ENCODE measurements around the gene UBE2H.
"Not testable (repeated sequence)": the region's sequence is repeated elsewhere in the genome, so short reads cannot be mapped to it uniquely, and the experiment has no call there.

Gene UBE2H

DNA sequence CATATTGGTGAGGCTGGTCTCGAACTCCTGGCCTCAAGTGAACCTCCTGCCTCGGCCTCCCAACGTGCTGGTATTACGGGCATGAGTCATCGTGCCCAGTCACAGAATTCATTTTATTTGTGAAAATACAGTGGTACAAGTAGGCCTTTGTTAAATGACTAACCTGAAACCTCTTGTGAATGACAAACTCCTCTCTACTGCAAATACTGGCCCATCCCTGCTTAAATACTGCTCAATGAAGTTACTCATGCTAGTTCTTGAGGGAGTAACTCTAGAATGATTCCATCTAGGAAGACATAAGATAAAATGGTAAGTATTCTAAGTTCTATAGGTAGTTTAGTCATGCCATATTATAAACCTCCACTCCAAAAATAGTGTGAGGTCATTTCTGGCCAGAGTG lies 80.7 kb downstream of the UBE2H start:
- peak; percentile 22 for DNase-seq (ENCODE audit: low spot score)

DNA sequence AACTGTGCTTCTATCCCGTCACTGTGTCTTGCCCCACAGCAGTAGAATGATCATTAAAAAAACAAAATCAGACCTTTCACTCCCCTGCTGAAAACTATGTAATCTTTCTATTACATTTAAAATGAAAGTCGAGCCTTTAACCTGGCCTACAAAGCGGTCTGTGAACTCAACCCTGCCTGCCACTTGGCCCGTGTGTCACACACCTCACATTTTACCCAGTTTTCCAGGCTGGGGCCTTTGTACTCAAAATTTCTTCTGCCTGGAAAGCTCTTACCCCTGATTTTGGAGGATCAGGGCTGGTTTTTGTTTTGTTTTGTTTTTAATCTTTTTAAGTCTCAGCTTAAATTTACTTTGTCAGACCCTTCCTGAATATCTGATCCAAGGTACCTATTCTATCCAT lies 82.1 kb downstream of the UBE2H start:
- no peak for DNase-seq (ENCODE audit: low spot score)

DNA sequence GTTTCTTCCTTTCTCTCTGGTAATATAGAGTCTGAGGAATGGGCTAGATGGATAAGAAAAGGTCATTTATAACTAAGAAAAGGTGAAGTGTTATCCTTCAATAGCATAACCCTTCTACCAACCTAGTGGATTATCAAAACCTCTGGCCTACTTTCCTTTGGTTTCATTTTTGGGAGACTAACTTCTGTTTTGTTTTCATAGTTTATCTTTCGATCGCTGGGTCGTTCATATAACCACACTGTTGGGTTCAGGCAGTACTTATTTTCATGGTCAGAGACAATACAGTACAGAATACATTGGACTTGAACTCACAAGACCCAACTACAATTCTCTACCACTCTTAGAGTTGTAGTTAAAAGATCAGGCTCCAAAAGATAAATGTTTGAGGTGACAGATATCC lies 86.5 kb downstream of the UBE2H start:
- no peak for DNase-seq (ENCODE audit: low spot score)

DNA sequence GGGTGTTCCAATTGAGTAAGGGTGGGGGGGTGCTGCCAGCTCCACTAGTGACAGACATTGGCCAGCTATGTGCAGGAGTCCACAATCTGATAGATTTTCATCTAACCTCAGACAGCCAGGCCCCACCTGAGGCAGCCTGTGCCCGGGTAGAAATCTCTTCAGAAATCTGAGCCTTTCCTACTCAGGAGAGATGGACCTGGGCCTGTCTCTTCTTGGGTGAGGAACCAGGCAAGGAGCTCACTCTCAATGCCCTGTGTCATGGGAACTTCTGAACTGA lies 86.9 kb downstream of the UBE2H start:
- DNase-seq (ENCODE audit: low spot score): no peak

DNA sequence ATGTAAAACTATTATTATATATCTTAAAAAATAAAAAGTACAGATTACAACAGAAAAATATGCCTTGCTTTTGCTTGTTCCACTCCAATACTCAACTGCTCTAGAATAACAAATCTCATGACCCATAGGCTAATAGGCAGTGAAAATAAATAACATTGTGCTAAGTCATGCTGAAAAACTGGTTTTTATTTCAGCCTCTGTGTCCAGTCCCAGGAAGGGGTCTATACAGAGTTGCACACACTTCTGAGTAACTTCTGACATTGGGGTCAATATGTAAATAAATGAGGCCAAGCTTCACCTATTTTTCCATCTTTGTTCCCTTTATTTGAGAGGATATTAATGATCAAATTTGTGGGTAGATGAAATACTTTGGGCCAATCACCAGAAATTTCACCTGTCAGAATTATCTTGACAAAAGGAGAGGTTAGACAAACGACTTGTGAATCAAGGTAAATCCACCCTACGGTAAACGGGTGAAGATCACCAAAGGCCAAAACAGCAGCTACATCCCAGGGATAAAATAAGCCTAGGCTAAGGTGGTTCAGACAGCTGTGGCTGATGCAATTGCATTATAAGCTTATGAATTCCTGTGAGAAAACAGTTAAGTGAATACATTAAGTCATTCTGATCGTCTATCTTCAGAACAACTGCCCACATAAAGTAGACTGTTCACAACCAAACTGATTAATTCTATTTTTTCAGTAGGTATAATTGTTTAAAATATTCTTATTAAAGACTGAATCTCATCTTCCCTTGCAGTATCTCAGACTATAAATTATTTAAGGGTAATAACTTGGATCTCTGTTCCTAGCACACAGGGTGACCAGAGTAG lies 87.5 kb downstream of the UBE2H start:
- no peak for DNase-seq (ENCODE audit: low spot score)

DNA sequence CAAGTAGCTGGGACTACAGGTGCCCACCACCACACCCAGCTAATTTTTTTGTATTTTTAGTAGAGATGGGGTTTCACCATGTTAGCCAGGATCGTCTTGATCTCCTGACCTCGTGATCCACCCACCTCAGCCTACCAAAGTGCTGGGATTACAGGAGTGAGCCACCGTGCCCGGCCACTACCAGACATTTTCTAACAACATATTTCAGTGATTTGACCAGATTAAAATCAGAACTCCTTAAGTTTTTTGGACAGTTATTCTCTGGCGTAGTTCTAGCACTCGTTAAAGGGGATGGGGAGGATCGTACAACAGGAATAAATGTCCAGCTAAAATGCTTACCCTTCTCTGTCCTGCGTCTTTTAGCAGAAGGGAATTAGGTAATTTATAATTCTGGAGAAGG lies 88.1 kb downstream of the UBE2H start:
- DNase-seq (ENCODE audit: low spot score): not testable (repeated sequence)

DNA sequence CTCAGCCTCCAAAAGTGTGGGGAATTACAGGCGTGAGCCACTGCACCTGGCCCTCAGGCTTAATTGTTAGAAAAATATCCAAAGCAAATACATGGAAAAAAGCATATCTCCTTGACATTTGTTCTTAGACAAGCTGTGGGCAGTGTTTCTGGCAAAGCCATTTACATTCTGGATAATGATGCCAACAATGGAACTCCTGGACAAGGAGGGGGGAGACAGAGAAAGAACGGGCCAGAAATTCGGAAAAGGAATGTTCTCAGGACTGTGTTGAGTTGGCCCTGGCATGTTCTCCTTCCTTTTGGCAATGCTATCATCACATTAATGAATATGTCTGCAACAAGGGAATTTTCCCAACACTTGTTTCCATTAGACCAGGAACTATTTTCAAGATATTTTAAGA lies 88.7 kb downstream of the UBE2H start:
- DNase-seq (ENCODE audit: low spot score): no peak

DNA sequence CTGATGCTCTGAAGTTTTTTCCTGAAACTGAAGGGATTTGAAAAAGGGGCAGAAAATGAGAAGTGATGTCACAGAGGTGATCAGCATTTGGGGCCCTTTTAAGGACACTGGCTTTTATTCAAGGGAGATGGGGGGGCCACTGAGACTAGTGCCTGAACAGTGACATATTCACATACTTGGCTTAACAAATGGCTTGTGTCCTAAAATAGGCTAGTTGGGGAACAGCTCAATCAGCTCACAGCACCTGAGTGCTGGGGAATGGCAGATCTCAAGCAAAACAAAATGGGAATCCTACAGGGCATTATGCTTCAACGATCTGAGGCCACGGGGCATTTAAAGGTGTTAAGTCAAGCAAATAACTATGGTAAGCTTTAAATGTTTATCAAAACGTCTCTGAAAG lies 90.1 kb downstream of the UBE2H start:
- no peak for DNase-seq (ENCODE audit: low spot score)

DNA sequence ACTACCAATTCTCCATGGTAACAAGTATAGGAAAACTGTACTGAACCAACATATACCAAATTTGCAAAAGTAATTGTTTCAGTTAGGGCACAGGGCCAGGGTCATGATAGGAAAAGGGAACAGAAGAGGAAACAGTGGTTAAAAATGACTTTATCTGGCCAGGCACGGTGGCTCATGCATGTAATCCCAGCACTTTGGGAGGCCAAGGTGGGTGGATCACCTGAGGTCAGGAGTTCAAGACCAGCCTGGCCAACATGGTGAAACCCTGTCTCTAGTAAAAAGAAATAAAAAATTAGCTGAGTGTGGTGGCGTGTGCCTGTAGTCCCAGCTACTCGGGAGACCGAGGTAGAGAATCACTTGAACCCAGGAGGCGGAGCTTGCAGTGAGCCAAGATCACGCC lies 92.0 kb downstream of the UBE2H start:
- not testable (repeated sequence) for DNase-seq (ENCODE audit: low spot score)

DNA sequence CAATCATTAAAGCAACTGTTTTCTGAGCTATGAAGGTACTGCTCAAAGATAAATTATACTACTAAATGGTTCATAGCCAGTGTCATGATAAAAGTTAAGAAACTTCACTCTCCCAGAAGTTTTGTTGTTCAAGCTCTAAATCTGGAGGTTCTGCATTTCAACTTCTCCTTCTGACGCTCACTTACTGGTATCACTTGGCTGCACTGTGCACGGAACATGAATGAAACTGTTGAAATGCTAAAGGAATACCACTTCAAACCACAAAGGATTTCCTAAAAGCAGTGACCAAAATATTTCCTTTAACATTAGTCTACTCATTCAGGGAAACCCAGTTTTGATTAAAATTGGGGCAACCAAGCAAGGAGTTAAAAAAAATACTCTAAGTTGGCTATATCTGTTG lies 93.6 kb downstream of the UBE2H start:
- DNase-seq (ENCODE audit: low spot score): no peak

DNA sequence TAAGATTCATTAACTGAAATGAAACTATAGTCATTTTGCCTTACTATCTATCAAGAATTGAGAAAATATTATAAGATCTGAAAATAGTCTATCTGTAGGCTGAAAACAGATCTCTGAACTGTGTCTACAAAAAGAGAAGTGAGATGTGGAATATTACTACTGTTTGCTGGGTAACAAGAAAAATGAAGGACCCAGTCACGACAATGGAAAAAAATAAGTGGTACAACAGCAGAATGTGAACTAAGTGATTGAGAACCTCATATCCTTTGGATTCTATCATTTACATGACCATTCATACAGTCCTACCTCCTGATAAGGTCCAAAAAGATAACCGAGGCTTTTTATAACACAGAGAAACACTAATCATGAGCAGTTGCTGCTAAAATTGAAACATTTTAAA lies 94.3 kb downstream of the UBE2H start:
- DNase-seq (ENCODE audit: low spot score): no peak

DNA sequence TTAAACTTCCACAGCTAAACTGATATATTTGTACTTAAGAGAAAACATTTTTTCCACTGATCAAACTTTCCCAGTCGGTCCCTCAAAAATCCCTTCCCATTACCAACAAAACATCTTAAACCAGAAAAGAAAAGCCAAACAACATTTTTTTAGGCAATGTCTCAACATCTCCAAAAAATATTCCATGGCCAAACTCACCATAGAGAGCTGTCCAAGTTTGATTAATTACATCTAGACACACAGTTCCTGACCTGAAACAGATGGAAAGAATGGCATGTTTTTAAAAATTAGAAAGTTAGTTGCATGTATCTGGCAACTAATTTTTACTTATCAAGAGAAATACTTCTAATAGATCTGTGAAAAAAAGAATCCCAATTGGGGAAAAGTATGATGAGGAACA lies 95.4 kb downstream of the UBE2H start:
- DNase-seq (ENCODE audit: low spot score): no peak

DNA sequence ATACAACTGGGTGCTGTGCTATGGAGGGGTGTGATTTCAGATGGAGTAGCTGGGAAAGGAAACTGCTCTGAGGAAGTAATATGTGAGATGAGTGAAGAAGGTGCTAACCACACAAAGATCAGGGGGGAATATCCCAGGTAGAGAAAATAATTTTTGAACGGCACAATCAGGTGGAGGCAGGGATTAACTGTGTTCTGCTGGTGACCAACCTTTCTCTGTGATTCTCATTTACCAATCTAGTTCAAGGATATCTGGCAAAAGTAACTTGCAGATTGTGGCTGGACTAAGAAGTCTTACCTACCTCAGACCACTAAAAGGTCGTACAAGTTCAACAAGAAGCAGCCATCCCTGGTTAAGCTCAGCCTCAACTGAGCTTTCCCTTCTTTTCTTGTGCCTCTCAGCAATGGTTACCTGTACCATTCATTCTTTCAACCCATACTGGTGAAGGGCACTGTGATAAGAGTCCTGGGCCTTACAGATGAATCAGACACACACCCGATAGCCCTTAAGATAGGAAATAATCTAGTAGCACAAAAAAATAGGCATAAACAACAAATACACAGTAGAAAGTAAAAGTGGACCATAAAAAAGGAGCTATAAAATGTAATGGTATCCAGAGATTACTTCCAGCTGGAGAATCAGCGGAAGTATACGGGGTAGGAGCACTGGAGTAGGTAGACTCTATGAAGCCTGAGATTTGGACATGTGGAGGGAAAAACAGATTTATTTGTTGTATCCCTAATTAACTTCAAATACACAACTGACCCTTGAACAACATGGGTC lies 96.6 kb downstream of the UBE2H start:
- no peak for DNase-seq (ENCODE audit: low spot score)

DNA sequence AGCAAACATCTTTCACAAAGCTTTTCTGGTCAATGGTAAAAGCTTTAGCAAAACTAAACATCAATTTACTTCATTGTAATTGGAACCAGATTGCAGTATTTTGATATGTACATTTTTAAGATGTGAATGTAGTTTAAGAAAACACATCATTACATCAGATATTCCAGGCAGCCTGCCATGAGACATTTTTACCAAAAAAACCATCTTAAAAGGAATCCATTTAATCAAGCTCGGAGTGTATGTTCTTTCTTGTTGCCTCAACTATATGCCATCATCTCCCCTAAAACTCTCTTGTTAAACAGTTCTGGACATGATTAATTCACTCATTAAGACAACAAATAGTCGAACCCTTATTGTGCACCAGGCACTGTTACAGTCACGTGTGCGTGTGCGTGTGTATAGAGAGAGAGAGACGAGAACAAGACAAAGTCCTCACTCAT lies 97.5 kb downstream of the UBE2H start:
- no peak for DNase-seq (ENCODE audit: low spot score)

DNA sequence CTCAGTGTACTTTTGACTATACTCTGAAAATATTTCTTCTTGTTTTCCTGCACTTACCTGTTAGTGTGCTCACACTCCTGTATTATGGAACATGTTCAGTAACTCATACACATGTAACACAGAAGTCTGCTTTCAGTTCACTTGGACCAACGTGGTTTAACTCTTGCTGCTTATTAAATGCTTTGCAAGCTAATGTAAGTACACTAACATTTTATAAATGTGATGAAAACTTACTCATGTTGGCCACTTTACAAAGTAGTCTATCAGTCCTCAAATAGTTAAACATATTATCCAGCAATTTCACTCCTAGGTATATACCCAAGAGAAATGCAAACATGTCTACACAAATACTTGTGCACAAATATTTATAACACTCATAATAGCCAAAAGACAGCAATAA lies 98.4 kb downstream of the UBE2H start:
- DNase-seq (ENCODE audit: low spot score): no peak

DNA sequence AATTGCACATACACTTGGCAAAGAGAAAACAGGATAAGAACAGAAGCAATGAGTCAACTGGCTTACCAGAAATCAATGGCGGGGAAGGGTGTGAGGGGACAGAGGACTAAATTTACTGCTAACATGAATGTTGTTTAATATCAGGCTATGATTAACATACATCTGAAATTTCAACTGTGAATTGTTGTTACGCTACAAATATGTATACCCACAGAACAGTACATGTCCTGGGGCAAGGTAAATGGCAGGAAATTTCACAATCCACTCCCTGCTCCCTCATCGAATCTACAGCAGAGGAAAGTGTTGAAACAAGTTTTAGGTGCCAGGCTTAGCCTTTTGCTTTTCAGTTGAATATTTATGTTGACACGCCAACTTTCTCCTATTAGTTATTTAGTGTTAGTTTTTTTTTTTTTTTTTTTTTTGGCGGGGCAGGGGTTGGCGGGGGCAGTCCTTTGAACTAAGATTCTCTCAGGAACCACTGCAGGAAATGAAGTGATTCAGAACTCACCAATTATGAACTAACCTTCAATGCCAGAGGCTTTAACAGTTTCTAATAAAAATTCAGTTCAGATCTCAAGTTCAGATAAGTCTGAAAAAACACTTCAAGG lies 99.0 kb downstream of the UBE2H start:
- DNase-seq (ENCODE audit: low spot score): no peak

DNA sequence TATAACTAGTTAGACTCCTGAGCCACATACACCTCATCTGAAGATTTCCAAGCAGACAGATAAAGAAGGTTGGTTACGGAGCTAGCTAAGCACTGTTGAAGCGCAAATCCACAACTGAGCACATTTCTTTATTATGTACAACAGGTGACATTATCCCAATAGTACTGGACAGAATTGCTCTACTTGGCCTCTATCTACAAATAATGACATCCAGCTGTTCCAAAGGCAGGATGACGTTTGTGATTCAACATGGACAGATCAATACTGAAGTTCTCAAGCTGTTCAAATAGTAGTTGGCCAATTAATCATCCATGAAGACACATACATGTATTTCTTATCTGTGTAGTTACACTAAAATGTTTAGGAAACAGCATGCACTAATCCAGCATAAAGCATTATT lies 101.0 kb downstream of the UBE2H start:
- DNase-seq (ENCODE audit: low spot score): no peak

DNA sequence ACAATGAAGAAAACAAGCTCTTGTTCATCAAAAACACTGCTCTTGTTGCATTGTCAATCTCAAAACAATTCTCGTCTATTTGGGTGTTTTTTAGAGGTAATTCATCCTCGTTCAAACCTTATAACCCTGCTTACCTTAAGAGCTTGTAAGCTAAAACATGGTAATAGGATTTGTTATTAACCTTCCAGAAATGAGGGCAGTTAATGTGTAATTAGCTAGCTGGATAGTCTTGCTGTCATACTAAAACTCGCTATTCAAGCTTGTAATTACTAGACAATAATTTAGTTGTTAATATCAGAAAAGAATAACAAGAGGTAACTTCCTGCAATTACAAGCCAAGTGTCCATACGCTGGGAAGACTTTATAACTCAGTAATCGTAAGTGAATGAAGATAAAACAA lies 101.6 kb downstream of the UBE2H start:
- DNase-seq (ENCODE audit: low spot score): no peak

DNA sequence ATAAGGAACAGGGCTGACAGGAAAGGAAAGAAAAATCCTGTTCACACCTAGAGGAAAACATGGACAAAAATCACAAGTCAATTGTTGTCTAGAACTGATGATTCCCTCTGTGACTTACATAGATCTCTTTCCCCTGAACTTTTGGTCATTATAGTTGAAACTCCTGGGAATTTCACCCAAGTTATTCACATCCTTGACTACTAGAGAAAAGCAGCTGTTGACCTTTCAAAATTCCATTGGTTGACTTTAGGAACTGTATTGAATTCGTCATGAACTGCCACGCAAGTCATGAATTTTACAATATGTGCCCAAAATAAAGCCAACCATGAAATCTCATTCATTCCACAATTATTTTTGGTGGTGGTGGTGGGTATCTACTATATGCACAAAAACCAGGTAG lies 104.3 kb downstream of the UBE2H start:
- no peak for DNase-seq (ENCODE audit: low spot score)

DNA sequence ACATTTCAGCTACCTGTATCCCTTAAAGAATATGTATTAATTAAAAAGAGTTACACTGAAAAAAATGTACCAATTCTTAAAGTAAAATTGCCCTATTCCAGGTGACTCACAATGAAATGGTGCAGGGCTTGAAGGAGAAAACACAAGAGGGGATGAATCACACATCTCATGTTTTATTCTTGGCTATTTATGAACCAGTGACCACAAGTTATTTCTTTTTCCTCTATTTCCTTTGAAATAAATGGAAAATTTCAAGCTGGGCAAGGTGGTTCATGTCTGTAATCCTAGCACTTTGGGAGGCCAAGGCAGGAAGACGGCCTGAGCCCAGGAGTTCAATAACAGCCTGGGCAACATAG lies 106.8 kb downstream of the UBE2H start:
- DNase-seq (ENCODE audit: low spot score): peak; percentile 54

DNA sequence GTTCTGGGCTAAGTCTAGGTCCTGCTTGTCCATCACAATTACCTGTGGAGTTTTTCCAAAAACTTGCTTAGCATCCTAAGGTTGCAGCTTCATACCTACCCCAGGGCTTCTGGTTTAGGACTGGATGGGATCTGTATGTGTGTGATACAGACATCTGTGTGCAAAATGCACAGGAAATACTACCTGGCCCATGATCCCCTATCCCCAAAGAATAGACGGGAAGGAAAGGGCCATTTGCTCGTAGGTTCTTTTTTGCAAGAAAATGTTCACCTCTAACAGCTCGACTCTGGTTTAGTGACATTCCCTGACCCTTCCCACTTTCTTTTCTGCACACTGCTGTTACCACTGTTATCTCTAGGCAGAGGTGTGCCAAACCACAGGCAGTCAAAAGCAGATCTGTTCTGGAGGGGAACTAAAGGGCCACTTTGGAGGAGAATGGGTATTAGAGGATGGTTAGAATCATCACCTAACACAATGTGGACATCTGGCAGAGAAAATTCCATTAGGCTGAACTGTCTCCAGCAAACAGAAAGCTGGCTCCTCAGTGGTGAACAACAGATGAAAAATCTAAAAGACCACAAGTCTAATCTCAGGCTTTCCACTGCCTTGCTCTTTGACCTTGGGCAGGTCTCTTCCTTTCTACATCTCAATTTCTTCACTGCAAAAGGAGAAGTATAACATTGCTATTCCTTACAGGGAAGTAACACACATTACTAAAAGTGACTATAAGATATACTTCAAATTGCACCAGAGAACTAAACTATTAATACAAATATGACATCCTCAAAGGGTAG lies 107.4 kb downstream of the UBE2H start:
- no peak for DNase-seq (ENCODE audit: low spot score)

DNA sequence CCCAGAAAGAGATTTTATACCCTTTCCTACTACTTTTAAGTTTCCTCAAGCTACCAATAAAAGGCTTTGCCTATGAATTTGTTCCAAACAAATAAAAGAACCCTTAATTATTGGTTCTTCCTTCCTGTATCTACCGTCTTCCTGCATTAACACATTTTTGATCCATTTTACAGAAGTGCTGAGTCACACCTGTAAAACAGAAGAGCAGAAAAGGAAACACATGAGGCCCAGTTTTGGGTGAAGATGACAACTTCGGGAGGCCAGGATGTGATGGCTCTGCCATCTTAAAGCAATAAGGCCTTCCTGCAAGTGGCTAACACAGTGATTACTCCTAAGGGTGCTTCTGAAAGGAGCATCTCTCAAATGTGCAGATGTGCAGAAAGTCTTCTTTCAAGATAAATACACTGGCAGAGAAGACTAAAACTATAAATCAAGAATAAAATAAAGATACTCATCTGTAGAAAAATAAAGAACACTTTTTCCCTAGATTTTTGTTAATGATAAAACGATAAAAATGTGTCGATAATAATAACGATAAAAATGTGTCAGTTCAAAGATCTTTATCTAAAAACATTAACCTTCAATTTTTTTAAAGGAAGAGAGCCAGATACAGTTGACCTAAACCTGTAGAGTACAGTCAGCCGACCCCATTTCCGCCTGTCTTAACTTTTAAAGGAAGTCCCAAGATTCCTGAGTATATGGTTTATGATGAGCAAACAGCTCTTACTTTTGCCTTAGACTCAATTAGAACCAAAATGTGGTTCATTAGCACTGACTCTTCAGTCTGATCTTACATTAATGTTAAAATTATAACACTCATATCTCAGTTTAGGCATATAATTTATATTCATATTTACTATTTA lies 108.6 kb downstream of the UBE2H start:
- DNase-seq (ENCODE audit: low spot score): no peak
